ENCODE data around the gene SNAP47. TPM values are rescaled to one million over a fixed set of nuclear protein-coding genes. Genes with fewer than 3 reads are reported as not detected.

SNAP47 gene
- polyA plus RNA-seq, 1 of the 3 experiments (the other 2 are of a cell fraction): 45.6 TPM

DNA sequence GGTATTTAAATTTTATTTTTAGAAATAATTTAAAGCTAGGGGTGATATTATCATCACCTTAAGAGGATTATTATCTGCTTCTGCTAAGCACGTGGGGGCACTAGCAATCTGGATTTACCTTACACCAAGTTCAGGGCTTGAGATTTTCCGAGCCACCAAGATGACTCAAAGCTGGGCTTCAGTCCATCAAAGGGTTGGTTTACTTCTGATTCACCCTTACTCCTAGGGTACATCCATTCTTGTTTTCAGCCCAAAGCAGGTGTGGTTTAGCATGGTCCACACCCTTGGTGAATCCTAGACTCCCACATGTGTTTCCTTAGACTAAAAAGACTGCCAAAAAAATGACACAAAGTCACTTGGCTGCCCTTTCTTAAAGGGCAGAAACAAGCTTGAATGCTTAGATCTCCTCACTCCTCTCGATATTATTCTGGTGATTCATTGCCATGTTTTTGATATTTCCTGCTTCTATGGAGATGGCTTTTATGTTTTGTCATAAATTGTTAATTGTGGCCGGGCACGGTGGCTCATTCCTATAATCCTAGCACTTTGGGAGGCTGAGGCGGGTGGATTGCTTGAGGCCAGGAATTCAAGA, 70.5 kb downstream of the SNAP47 start:
- Histone ChIP-seq H2AFZ (ENCODE audit: low read depth) (no peak overlapping the region), H3F3A (replicated peaks; ENCODE audit: insufficient read depth) (no peaks in the 10 kb centered on the region), H3K27ac (ENCODE audit: low read depth in 2 of 2, low read length in 1 of 2) (no peak overlapping the region), H3K4me2 (no peak overlapping the region), H3K9me2 (no peaks in the 10 kb centered on the region), H3K4me3 (ENCODE audit: low read depth in 2 of 2, low read length in 1 of 2) (no peak overlapping the region), H3K4me1 (ENCODE audit: control insufficient read depth in 1 of 2, insufficient read depth in 2 of 2, low read depth in 1 of 2, low read length in 1 of 2) (no peaks in the 10 kb centered on the region), H3K27me3 (ENCODE audit: insufficient read depth) (no peaks in the 10 kb centered on the region), H3K79me2 (ENCODE audit: insufficient read depth) (no peaks in the 10 kb centered on the region), H3K36me3 (replicated peaks in 1 of 2; ENCODE audit: control insufficient read depth in 1 of 2, insufficient read depth in 2 of 2, low read length in 1 of 2) (no peaks in the 10 kb centered on the region), H3K9ac (no peak overlapping the region), H3K9me3 (no peaks in the 10 kb centered on the region), H4K20me1 (ENCODE audit: insufficient read depth) (no peaks in the 10 kb centered on the region)
- 4% methylated on average over 6 of the region's 6 CpGs for WGBS (ENCODE audit: low lambda C conversion rate)
- DNase-seq: no peak
- no peak for TF ChIP-seq NRF1 (IDR thresholded peaks at IDR 0.05; ENCODE audit: low read depth, low read length)
- TF ChIP-seq, protein P1, sequence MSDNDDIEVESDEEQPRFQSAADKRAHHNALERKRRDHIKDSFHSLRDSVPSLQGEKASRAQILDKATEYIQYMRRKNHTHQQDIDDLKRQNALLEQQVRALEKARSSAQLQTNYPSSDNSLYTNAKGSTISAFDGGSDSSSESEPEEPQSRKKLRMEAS (IDR thresholded peaks at IDR 0.05; ENCODE audit: low read depth): 0 out of 2 replicates have a peak, but pooled peaks have one; percentile 49
- TF ChIP-seq EP300 (IDR thresholded peaks at IDR 0.05; ENCODE audit: borderline replicate concordance in 1 of 2, low read depth in 1 of 2, low read length in 1 of 2): 0 out of 4 replicates have a peak, but pooled peaks of 1 of the 2 experiments have one; percentile 14
- TF ChIP-seq FOSL2 (IDR thresholded peaks at IDR 0.05; ENCODE audit: borderline replicate concordance, low read depth): peak; percentile 58; the same call in 1 of the 2 replicates
- TF ChIP-seq, protein P2, sequence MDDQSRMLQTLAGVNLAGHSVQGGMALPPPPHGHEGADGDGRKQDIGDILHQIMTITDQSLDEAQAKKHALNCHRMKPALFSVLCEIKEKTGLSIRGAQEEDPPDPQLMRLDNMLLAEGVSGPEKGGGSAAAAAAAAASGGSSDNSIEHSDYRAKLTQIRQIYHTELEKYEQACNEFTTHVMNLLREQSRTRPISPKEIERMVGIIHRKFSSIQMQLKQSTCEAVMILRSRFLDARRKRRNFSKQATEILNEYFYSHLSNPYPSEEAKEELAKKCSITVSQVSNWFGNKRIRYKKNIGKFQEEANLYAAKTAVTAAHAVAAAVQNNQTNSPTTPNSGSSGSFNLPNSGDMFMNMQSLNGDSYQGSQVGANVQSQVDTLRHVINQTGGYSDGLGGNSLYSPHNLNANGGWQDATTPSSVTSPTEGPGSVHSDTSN (IDR thresholded peaks at IDR 0.05): peak; percentile 51; the same call in 1 of the 2 replicates
- TF ChIP-seq TCF12 (IDR thresholded peaks at IDR 0.05): peak; percentile 77
- peak; percentile 38 for TF ChIP-seq JUND (IDR thresholded peaks at IDR 0.05)
- peak; percentile 68; the same call in 1 of the 2 replicates for TF ChIP-seq NFIC (IDR thresholded peaks at IDR 0.05; ENCODE audit: borderline replicate concordance)
- no peak for TF ChIP-seq RCOR1 (IDR thresholded peaks at IDR 0.05; ENCODE audit: low read length)
- no peak for TF ChIP-seq MXI1 (IDR thresholded peaks at IDR 0.05; ENCODE audit: low read depth, low read length)
- TF ChIP-seq RXRA (IDR thresholded peaks at IDR 0.05; ENCODE audit: borderline replicate concordance, low read depth): peak; percentile 62; the same call in 1 of the 2 replicates
- TF ChIP-seq TEAD4 (IDR thresholded peaks at IDR 0.05; ENCODE audit: borderline replicate concordance, insufficient read depth): peak; percentile 7; the same call in 1 of the 2 replicates
- ChIA-PET CTCF (no interaction called here), POLR2A (no interaction called here)

DNA sequence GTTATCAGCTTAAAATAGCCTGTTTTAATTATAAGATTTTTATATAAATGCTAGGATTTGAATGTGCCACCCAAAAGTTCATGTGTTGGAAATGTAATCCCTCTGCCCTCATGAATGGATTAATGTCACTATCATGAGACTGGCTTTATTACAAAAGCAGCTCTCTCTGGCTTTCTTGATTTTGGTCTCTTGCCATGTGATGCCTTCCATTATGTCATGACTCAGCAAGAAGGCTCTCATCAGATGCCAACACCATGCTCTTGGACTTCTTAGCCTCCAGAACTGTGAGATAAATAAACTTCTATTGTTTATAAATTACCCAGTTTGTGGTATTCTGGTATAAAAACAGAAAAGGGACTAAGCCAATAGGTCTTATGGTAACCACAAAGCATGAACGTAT, 73.3 kb downstream of the SNAP47 start:
- no peaks in the 10 kb centered on the region for H3K79me2 ChIP-seq (ENCODE audit: insufficient read depth)
- DNase-seq: no peak
- no peaks in the 10 kb centered on the region for H3F3A ChIP-seq (replicated peaks; ENCODE audit: insufficient read depth)
- no peaks in the 10 kb centered on the region for H3K4me1 ChIP-seq (ENCODE audit: control insufficient read depth in 1 of 2, insufficient read depth in 2 of 2, low read depth in 1 of 2, low read length in 1 of 2)
- no peak overlapping the region for H3K4me3 ChIP-seq (ENCODE audit: low read depth in 2 of 2, low read length in 1 of 2)
- H2AFZ ChIP-seq (ENCODE audit: low read depth): no peak overlapping the region
- H3K9me3 ChIP-seq: no peaks in the 10 kb centered on the region
- H3K9ac ChIP-seq: no peak overlapping the region
- H3K27me3 ChIP-seq (ENCODE audit: insufficient read depth): no peaks in the 10 kb centered on the region
- H3K27ac ChIP-seq (ENCODE audit: low read depth in 2 of 2, low read length in 1 of 2): no peak overlapping the region
- no peaks in the 10 kb centered on the region for H4K20me1 ChIP-seq (ENCODE audit: insufficient read depth)
- TF ChIP-seq MXI1 (IDR thresholded peaks at IDR 0.05; ENCODE audit: low read depth, low read length): no peak
- TF ChIP-seq, protein P1 (IDR thresholded peaks at IDR 0.05; ENCODE audit: low read depth): no peak
- TF ChIP-seq EP300 (IDR thresholded peaks at IDR 0.05; ENCODE audit: borderline replicate concordance in 1 of 2, low read depth in 1 of 2, low read length in 1 of 2): no peak
- TF ChIP-seq GATA2 (CRISPR knock-in tag; IDR thresholded peaks at IDR 0.05): no peak
- TF ChIP-seq, protein P3, sequence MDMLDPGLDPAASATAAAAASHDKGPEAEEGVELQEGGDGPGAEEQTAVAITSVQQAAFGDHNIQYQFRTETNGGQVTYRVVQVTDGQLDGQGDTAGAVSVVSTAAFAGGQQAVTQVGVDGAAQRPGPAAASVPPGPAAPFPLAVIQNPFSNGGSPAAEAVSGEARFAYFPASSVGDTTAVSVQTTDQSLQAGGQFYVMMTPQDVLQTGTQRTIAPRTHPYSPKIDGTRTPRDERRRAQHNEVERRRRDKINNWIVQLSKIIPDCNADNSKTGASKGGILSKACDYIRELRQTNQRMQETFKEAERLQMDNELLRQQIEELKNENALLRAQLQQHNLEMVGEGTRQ (IDR thresholded peaks at IDR 0.05; ENCODE audit: borderline replicate concordance, low read depth, low read length): no peak
- no peaks in the 10 kb centered on the region for H3K9me2 ChIP-seq
- POLR2A ChIA-PET: no interaction called here
- H3K4me2 ChIP-seq: no peak overlapping the region
- H3K36me3 ChIP-seq (replicated peaks in 1 of 2; ENCODE audit: control insufficient read depth in 1 of 2, insufficient read depth in 2 of 2, low read length in 1 of 2): no peaks in the 10 kb centered on the region
- 19% methylated on average over 1 of the region's 1 CpG for WGBS (ENCODE audit: low lambda C conversion rate)
- CTCF ChIA-PET: interaction anchor here (1.2 kb wide), 1 partner anchor 46 kb away, joined by 3 read pairs; no protein-coding TSS in a partner anchor
